IMR-90 (cell line): ENCODE measurements around the gene FARP1.

Experiments used
- BHLHE40 ChIP-seq: fragments of 150-350 bp; IDR thresholded peaks from 2 replicates; pipeline ENCODE4 v1.6.1; 2016; ENCODE audit warnings: mild to moderate bottlenecking, low read depth, low read length
- CEBPB ChIP-seq: IDR thresholded peaks from 2 replicates; pipeline ENCODE4 v1.6.1; 2012; ENCODE audit warnings: low read depth, low read length, improper control_type of control experiment
- CTCF ChIP-seq: conservative IDR thresholded peaks from 2 replicates; pipeline ENCODE4 v1.5.1; 2012; ENCODE audit warnings: mild to moderate bottlenecking, low read depth, low read length, improper control_type of control experiment
- ELK1 ChIP-seq: fragments of 150-350 bp; IDR thresholded peaks from 2 replicates; pipeline ENCODE4 v1.6.1; 2016; ENCODE audit warnings: low read depth, mild to moderate bottlenecking, low read length, moderate library complexity, borderline replicate concordance
- FOS ChIP-seq: fragments of 150-350 bp; IDR thresholded peaks from 2 replicates; pipeline ENCODE4 v1.6.1; 2016; ENCODE audit warnings: low read depth, low read length
- MAZ ChIP-seq: IDR thresholded peaks from 2 replicates; pipeline ENCODE4 v1.6.1; 2012; ENCODE audit warnings: low read depth, mild to moderate bottlenecking, low read length, improper control_type of control experiment, moderate library complexity, borderline replicate concordance
- MXI1 ChIP-seq: IDR thresholded peaks from 2 replicates; pipeline ENCODE4 v1.6.1; 2012; ENCODE audit warnings: low read depth, mild to moderate bottlenecking, low read length, moderate library complexity, borderline replicate concordance
- POLR2A ChIP-seq: IDR thresholded peaks from 2 replicates; pipeline ENCODE4 v1.6.1; 2012; ENCODE audit warnings: mild to moderate bottlenecking, low read depth, low read length
- RCOR1 ChIP-seq: IDR thresholded peaks from 2 replicates; pipeline ENCODE4 v1.6.1; 2012; ENCODE audit warnings: mild to moderate bottlenecking, low read length, improper control_type of control experiment; ENCODE audit not compliant: insufficient replicate concordance
- RFX5 ChIP-seq: IDR thresholded peaks from 2 replicates; pipeline ENCODE4 v1.8.0; 2012; ENCODE audit warnings: low read depth, mild to moderate bottlenecking, low read length, moderate library complexity
- SMC3 ChIP-seq: fragments of 150-350 bp; IDR thresholded peaks from 2 replicates; pipeline ENCODE4 v1.6.1; 2016; ENCODE audit warnings: low read depth, mild to moderate bottlenecking, antibody characterized with exemption, low read length, moderate library complexity

- TF ChIP-seq CTCF (no peak), POLR2A (no peak), ELK1 (no peak), SMC3 (no peak), RFX5 (no peak), MXI1 (no peak), CEBPB (no peak), BHLHE40 (no peak), MAZ (no peak), RCOR1 (no peak), FOS (no peak)
These were observed 45.1 kb upstream of the FARP1 start for GRCh38 chr13:98097749-98098148.
